OCI-M1 (cell line): ENCODE data around the gene SPTBN2.
"Not testable (repeated sequence)": the region's sequence is repeated elsewhere in the genome, so short reads cannot be mapped to it uniquely, and the experiment has no call there.

Experiments used
- DNase-seq: peaks from one replicate; lab custom pipeline; 2025; lab: John Stamatoyannopoulos, UW

SPTBN2 gene

GRCh38 chr11:66724167-66724566 lies 4.8 kb downstream of the SPTBN2 start:
- DNase-seq = not testable (repeated sequence)

GRCh38 chr11:66723693-66724092 lies 5.3 kb downstream of the SPTBN2 start:
- DNase-seq = no peak

GRCh38 chr11:66722745-66723651 lies 6.0 kb downstream of the SPTBN2 start:
- no peak for DNase-seq

GRCh38 chr11:66721939-66722338 lies 7.1 kb downstream of the SPTBN2 start:
- no peak for DNase-seq

- DNase-seq = no peak
Measured at GRCh38 chr11:66720899-66721470, 8.0 kb downstream of the SPTBN2 start.

GRCh38 chr11:66720223-66720898 lies 8.7 kb downstream of the SPTBN2 start:
- DNase-seq = no peak

- no peak for DNase-seq
Measured at GRCh38 chr11:66719111-66719872, 9.7 kb downstream of the SPTBN2 start.

- DNase-seq = no peak
Measured at GRCh38 chr11:66718320-66718971, 10.6 kb downstream of the SPTBN2 start.

- no peak for DNase-seq
Measured at GRCh38 chr11:66717925-66718319, 11.1 kb downstream of the SPTBN2 start.

- DNase-seq = no peak
Measured at GRCh38 chr11:66716996-66717395, 12.0 kb downstream of the SPTBN2 start.

- no peak for DNase-seq
Measured at GRCh38 chr11:66715346-66716085, 13.5 kb downstream of the SPTBN2 start.

GRCh38 chr11:66713746-66714480 lies 15.1 kb downstream of the SPTBN2 start:
- DNase-seq = no peak

- DNase-seq = no peak
Measured at GRCh38 chr11:66710384-66710930, 18.6 kb downstream of the SPTBN2 start.

- DNase-seq = no peak
Measured at GRCh38 chr11:66708701-66709100, 20.3 kb downstream of the SPTBN2 start.

GRCh38 chr11:66708094-66708493 lies 20.9 kb downstream of the SPTBN2 start:
- no peak for DNase-seq

GRCh38 chr11:66707486-66707885 lies 21.5 kb downstream of the SPTBN2 start:
- no peak for DNase-seq

GRCh38 chr11:66706989-66707388 lies 22.0 kb downstream of the SPTBN2 start:
- no peak for DNase-seq

- DNase-seq = no peak
Measured at GRCh38 chr11:66705587-66706335, 23.3 kb downstream of the SPTBN2 start.

- no peak for DNase-seq
Measured at GRCh38 chr11:66704659-66705360, 24.2 kb downstream of the SPTBN2 start.
